Vagina (tissue), 2 donors: ENCODE measurements around the gene MKNK1. TPM values are rescaled to one million over a fixed set of nuclear protein-coding genes. Genes with fewer than 3 reads are reported as not detected.

Experiments used
- DNase-seq, 2 donors: peaks; one replicate each; pipeline ENCODE4 v3.0.0-alpha.2; 2017; ENCODE audit errors: extremely low spot score in 2 of 2
- H3K27ac ChIP-seq: fragments of 200-600 bp; sonication (generic); one replicate; pipeline ENCODE4 v1.5.1; 2019
- H3K27me3 ChIP-seq: fragments of 200-600 bp; sonication (generic); one replicate; pipeline ENCODE4 v1.5.1; 2019
- H3K36me3 ChIP-seq, 2 donors: fragments of 200-600 bp; sonication (generic); one replicate each; pipeline ENCODE4 v1.5.1; 2017 to 2019
- H3K4me1 ChIP-seq: fragments of 200-600 bp; sonication (generic); one replicate; pipeline ENCODE4 v1.5.1; 2019
- H3K4me3 ChIP-seq, 2 donors: fragments of 200-600 bp; sonication (generic); 1 replicate in 1 of 2; 2 replicates in 1 of 2; pipeline ENCODE4 v1.5.1; 2016 to 2019
- H3K9me3 ChIP-seq: fragments of 200-600 bp; sonication (generic); one replicate; pipeline ENCODE4 v1.5.1; 2019
- CTCF ChIP-seq, 3 experiments: fragments of 450-650 bp in 2 of 3; fragments of 200-600 bp in 1 of 3; sonication (generic) in 1 of 3; IDR thresholded peaks; one replicate each; pipeline ENCODE4 v1.5.1; 2017 to 2019; ENCODE audit warnings: antibody characterized with exemption in 3 of 3, mild to moderate bottlenecking in 2 of 3, moderate library complexity in 2 of 3
- POLR2A ChIP-seq, 2 donors: fragments of 450-650 bp; IDR thresholded peaks; one replicate each; pipeline ENCODE4 v1.6.1; 2017; ENCODE audit warnings: antibody characterized with exemption in 2 of 2, mild to moderate bottlenecking in 2 of 2, moderate library complexity in 2 of 2
- POLR2AphosphoS5 ChIP-seq, 2 donors: sonication (generic); formaldehyde crosslinking; IDR thresholded peaks; one replicate each; pipeline ENCODE4 v1.9.0; 2017; ENCODE audit warnings: antibody characterized with exemption in 2 of 2, mild to moderate bottlenecking in 2 of 2, low read depth in 1 of 2; ENCODE audit not compliant: insufficient read depth in 1 of 2
- intact Hi-C: fragments of 100-400 bp; cut with DNase I; formaldehyde crosslinking; loops from one replicate; pipeline ENCODE4 v1.15.1; 2023
- total RNA-seq: library from RNA; depleted of rRNA; stranded (reverse); fragments of >200 nt; gene quantifications from one replicate; pipeline ENCODE4 v1.2.3, GENCODE V29; 2016

Gene MKNK1
- total RNA-seq, 1 donor from 2014 or later: 55.5 TPM

GRCh38 chr1:46619656-46620258, 15.7 kb upstream of the MKNK1 start:
- DNase-seq: no peak
- peaks cover 44% of the 10 kb centered on the region for H3K4me1 ChIP-seq
- H3K27me3 ChIP-seq: no peaks in the 10 kb centered on the region
- intact Hi-C loops: loop anchor here (5.0 to 10.0 kb wide), 2 partner anchors 48 to 105 kb away; partner anchors contain the start of gene ATPAF1
- H3K27ac ChIP-seq: no peak overlapping the region
- no peaks in the 10 kb centered on the region for H3K36me3 ChIP-seq
- no peak overlapping the region for H3K4me3 ChIP-seq
- TF ChIP-seq CTCF (IDR thresholded peaks at IDR 0.05): no peak
- TF ChIP-seq POLR2AphosphoS5 (IDR thresholded peaks at IDR 0.05; ENCODE audit: insufficient read depth in 1 of 2, low read depth in 1 of 2): no peak
- no peak for TF ChIP-seq POLR2A (IDR thresholded peaks at IDR 0.05)
- no peaks in the 10 kb centered on the region for H3K9me3 ChIP-seq

DNA sequence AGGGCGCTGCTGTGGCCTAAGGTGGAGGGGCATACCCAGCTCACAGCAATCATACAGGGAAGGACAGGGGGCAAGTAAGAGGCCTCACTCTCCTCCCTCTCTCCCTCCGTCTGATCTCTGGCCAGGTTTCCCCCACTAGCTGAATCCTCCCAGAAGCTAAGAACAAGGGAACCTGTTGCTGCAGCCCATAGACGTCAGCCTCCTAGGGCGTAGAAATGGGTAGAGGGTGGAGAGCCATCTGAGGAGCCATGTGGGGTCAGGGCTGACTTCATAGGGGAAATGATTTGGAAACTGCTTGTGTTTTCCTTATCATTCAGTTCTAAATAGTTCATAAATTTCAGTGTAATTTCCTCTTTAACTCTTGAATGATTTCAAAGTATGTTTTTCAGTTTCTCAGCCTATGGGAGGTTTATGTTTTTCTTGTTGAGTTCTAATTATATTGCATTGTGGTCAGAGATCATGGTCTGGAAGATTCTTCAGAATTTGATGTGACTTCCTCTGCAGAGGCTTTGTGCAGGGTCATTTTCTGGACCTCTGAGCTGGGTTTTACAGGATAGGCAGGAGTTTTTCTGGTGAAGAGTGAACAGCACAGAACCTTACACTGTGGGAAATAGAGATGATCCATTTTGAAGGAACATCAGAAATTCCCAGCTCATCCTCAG, 14.8 kb upstream of the MKNK1 start:
- no peaks in the 10 kb centered on the region for H3K9me3 ChIP-seq
- no peaks in the 10 kb centered on the region for H3K27me3 ChIP-seq
- H3K4me3 ChIP-seq: no peak overlapping the region
- H3K4me1 ChIP-seq: peaks cover 53% of the 10 kb centered on the region
- no peak for TF ChIP-seq POLR2A (IDR thresholded peaks at IDR 0.05)
- no peak for TF ChIP-seq POLR2AphosphoS5 (IDR thresholded peaks at IDR 0.05; ENCODE audit: insufficient read depth in 1 of 2, low read depth in 1 of 2)
- TF ChIP-seq CTCF (IDR thresholded peaks at IDR 0.05): no peak
- H3K36me3 ChIP-seq: no peaks in the 10 kb centered on the region
- H3K27ac ChIP-seq: no peak overlapping the region
- DNase-seq: no peak
- intact Hi-C loops: loop anchor here (5.0 to 10.0 kb wide), 2 partner anchors 48 to 106 kb away; partner anchors contain the start of gene ATPAF1

- Histone ChIP-seq H3K4me1 (peaks cover 58% of the 10 kb centered on the region), H3K27ac (peak overlapping the region; percentile 92), H3K4me3 (no peak overlapping the region), H3K36me3 (no peaks in the 10 kb centered on the region), H3K9me3 (no peaks in the 10 kb centered on the region), H3K27me3 (no peaks in the 10 kb centered on the region)
- intact Hi-C loops: loop anchor here (5.0 to 10.0 kb wide), 2 partner anchors 49 to 107 kb away; partner anchors contain the start of gene ATPAF1
- DNase-seq: no peak
- TF ChIP-seq POLR2A (IDR thresholded peaks at IDR 0.05) (no peak), POLR2AphosphoS5 (IDR thresholded peaks at IDR 0.05; ENCODE audit: insufficient read depth in 1 of 2, low read depth in 1 of 2) (no peak), CTCF (IDR thresholded peaks at IDR 0.05) (no peak)
Observed at GRCh38 chr1:46617833-46618232, 13.8 kb upstream of the MKNK1 start.

GRCh38 chr1:46617108-46617800, 13.2 kb upstream of the MKNK1 start:
- TF ChIP-seq POLR2AphosphoS5 (IDR thresholded peaks at IDR 0.05; ENCODE audit: insufficient read depth in 1 of 2, low read depth in 1 of 2): peak in 1 of 2 donors; percentile 7
- no peak for TF ChIP-seq CTCF (IDR thresholded peaks at IDR 0.05)
- no peaks in the 10 kb centered on the region for H3K27me3 ChIP-seq
- peak overlapping the region; percentile 77 to 79 for H3K4me3 ChIP-seq
- no peaks in the 10 kb centered on the region for H3K36me3 ChIP-seq
- H3K9me3 ChIP-seq: no peaks in the 10 kb centered on the region
- peak overlapping the region; percentile 92 for H3K27ac ChIP-seq
- peaks cover 58% of the 10 kb centered on the region for H3K4me1 ChIP-seq
- no peak for DNase-seq
- intact Hi-C loops: loop anchor here (5.0 to 10.0 kb wide), 2 partner anchors 50 to 108 kb away; partner anchors contain the start of gene ATPAF1
